Stomach (tissue), 4 donors: ENCODE data around the gene ACBD4.

ENCODE experiments used
- CTCF ChIP-seq, 7 experiments: fragments of 450-650 bp in 4 of 7; fragments of 200-600 bp in 3 of 7; sonication (generic) in 3 of 7; IDR thresholded peaks; one replicate each; pipeline ENCODE4 v1.5.1; 2016 to 2019; ENCODE audit warnings: antibody characterized with exemption in 7 of 7, control low read depth in 2 of 7, mild to moderate bottlenecking in 1 of 7
- POLR2A ChIP-seq, 4 donors: fragments of 450-650 bp; IDR thresholded peaks; one replicate each; pipeline ENCODE4 v1.6.1; 2016; ENCODE audit warnings: antibody characterized with exemption in 4 of 4, control low read depth in 2 of 4, mild to moderate bottlenecking in 1 of 4, moderate library complexity in 1 of 4
- POLR2AphosphoS5 ChIP-seq, 3 donors: sonication (generic); formaldehyde crosslinking; IDR thresholded peaks; one replicate each; pipeline ENCODE4 v1.6.1; 2016; ENCODE audit warnings: antibody characterized with exemption in 3 of 3

- TF ChIP-seq POLR2AphosphoS5 (IDR thresholded peaks at IDR 0.05), result no peak
- no peak for TF ChIP-seq POLR2A (IDR thresholded peaks at IDR 0.05)
- TF ChIP-seq CTCF (IDR thresholded peaks at IDR 0.05), result no peak
Observed at GRCh38 chr17:45090711-45091110, 44.8 kb upstream of the ACBD4 start.
